ENCODE results near the gene NKAIN4.
"Not testable (repeated sequence)": the region's sequence is repeated elsewhere in the genome, so short reads cannot be mapped to it uniquely, and the experiment has no call there.

NKAIN4 gene

GRCh38 chr20:63236116-63236837 lies 18.0 kb downstream of the NKAIN4 start:
- DNase-seq (ENCODE audit: low spot score), result no peak

GRCh38 chr20:63235399-63235983 lies 18.8 kb downstream of the NKAIN4 start, which contains the start of gene BIRC7:
TSS of gene BIRC7 (plus strand) at chr20:63235905. CDS start at chr20:63236097, 192 bp downstream.
- DNase-seq (ENCODE audit: low spot score), result no peak

GRCh38 chr20:63234693-63235398 lies 19.4 kb downstream of the NKAIN4 start:
- peak; percentile 72 for DNase-seq (ENCODE audit: low spot score)

- no peak for DNase-seq (ENCODE audit: low spot score)
Observed at GRCh38 chr20:63233924-63234323, 20.3 kb downstream of the NKAIN4 start.

- no peak for DNase-seq (ENCODE audit: low spot score)
Observed at GRCh38 chr20:63233061-63233344, 21.3 kb downstream of the NKAIN4 start.

- DNase-seq (ENCODE audit: low spot score), result peak; percentile 99
Observed at GRCh38 chr20:63232235-63233060, 21.8 kb downstream of the NKAIN4 start.

GRCh38 chr20:63230800-63231268 lies 23.4 kb downstream of the NKAIN4 start:
- peak; percentile 71 for DNase-seq (ENCODE audit: low spot score)

- DNase-seq (ENCODE audit: low spot score), result no peak
Observed at GRCh38 chr20:63228806-63229205, 25.5 kb downstream of the NKAIN4 start.

GRCh38 chr20:63227260-63227659 lies 27.0 kb downstream of the NKAIN4 start:
- no peak for DNase-seq (ENCODE audit: low spot score)

- peak; percentile 59 for DNase-seq (ENCODE audit: low spot score)
Observed at GRCh38 chr20:63226042-63226943, 28.0 kb downstream of the NKAIN4 start.

GRCh38 chr20:63225082-63225454 lies 29.2 kb downstream of the NKAIN4 start:
- DNase-seq (ENCODE audit: low spot score), result no peak

- DNase-seq (ENCODE audit: low spot score), result peak; percentile 91
Observed at GRCh38 chr20:63224412-63225081, 29.7 kb downstream of the NKAIN4 start.

GRCh38 chr20:63223826-63224207 lies 30.4 kb downstream of the NKAIN4 start:
- DNase-seq (ENCODE audit: low spot score), result no peak

GRCh38 chr20:63223121-63223825 lies 31.0 kb downstream of the NKAIN4 start:
- DNase-seq (ENCODE audit: low spot score), result peak; percentile 51

GRCh38 chr20:63222541-63222940 lies 31.7 kb downstream of the NKAIN4 start:
- peak; percentile 39 for DNase-seq (ENCODE audit: low spot score)

GRCh38 chr20:63221400-63222053 lies 32.7 kb downstream of the NKAIN4 start:
- DNase-seq (ENCODE audit: low spot score), result not testable (repeated sequence)

- DNase-seq (ENCODE audit: low spot score), result no peak
Observed at GRCh38 chr20:63220696-63221399, 33.4 kb downstream of the NKAIN4 start.

GRCh38 chr20:63219866-63220521 lies 34.3 kb downstream of the NKAIN4 start:
- no peak for DNase-seq (ENCODE audit: low spot score)
